HG03159 (cell line): ENCODE data around the gene FBXO31.
"Not testable (repeated sequence)": the region's sequence is repeated elsewhere in the genome, so short reads cannot be mapped to it uniquely, and the experiment has no call there.

Source experiments
- ATAC-seq: cut with Tn5 transposase; IDR thresholded peaks from one replicate; pipeline ENCODE4 v1.9.1; 2021; ENCODE audit warnings: mild to moderate bottlenecking, moderate library complexity; ENCODE audit not compliant: unreplicated experiment

FBXO31 gene

GRCh38 chr16:87365021-87365713, 18.4 kb downstream of the FBXO31 start:
- no peak for ATAC-seq

DNA sequence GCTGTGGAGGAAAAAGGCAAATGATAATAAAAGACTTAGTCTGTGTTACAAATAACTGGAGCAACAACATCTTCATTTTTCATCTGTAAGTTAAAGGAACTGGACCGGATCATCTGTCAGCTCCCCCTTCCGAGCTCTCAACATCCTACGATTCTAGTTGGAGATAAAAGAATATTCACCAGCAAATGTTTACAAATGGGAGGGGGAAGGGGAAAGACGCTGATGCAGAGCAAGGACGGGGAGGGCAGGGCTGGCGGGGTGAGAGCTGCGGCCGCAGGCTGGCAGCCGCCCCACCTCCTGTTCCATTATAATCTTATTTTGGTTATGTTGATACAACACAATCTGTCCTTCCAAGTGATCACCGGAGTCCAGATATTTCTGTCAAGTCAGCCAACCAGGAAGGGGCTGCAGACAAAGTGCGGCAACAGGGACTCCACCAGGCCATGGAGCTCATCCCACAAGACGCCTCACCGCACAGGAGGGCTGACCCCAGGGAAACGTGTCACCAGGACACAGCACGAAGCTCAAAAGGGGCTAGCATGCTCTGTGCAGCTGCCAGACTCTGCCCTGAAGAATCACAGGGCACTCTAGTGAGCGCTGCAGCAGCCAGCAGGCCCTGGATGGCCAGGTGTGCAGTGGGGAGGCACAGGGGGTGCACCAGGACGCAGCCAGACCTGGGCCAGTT, 19.7 kb downstream of the FBXO31 start:
- no peak for ATAC-seq

DNA sequence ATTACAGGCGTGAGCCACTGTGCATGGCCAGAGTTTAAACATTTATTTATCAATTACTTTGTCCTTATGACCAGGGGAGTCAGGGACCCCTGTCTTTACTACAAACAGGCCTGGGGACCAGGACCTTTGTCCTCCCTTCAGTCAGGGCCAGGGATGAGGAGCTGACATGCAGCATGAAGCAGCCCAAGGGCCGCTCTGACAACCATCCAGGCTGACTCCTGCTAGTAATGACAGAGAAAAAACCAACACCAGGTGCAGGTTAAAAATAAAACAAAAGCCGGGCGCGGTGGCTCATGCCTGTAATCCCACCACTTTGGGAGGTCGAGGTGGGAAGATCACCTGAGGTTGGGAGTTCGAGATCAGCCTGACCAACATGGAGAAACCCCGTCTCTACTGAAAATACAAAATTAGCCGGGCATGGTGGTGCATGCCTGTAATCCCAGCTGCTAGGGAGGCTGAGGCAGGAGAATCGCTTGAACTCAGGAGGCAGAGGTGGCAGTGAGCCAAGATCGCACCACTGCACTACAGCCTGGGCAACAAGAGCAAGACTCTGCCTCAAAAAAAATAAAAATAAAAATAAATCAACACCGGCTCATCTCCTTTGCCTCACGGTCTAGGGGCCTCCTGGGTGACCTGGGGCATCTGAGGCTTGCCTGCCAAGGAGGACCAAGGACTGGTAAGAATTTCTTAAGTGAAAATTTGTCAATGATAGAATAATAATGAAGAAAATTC, 20.6 kb downstream of the FBXO31 start:
- not testable (repeated sequence) for ATAC-seq

GRCh38 chr16:87361916-87362619, 21.5 kb downstream of the FBXO31 start:
- ATAC-seq = no peak

GRCh38 chr16:87360862-87361610, 22.5 kb downstream of the FBXO31 start:
- ATAC-seq = no peak

DNA sequence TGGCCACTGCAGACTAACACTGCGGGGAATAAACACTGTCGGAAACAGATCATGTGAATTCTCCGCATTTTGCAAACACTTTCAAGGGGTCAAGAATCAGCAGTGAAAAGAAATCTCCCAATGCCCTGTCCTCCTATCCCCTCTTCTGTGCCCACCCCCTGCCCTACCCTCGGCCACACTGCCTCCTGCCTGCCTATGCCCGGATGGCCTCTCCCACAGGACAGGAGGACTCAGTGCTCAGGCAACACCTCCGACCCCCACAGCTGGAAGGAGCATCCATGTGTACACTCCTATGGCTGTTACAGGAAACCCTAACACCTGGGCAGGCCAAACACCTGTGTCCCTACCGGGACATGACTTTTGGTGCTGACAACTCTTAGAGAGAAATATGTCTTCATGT, 24.5 kb downstream of the FBXO31 start:
- ATAC-seq = no peak

DNA sequence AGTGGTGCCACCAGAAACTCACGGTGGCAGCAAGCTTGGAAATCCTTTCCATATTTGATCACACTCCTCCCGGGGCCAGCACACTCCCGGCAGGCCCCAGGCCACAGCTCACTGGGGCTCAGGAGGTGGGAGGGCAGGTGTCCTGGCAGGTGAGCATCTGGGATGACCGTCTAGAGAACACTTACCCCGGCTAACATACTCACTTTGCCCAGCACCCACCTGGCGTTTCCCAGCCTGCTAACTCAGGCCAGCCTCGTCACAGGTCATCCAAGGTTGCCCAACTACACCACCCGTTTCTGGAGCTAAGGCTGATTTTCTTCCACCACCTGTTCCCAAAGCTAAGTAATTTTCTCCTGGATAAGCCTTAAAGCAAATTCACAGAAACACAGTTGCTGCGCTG, 24.9 kb downstream of the FBXO31 start:
- ATAC-seq = no peak

DNA sequence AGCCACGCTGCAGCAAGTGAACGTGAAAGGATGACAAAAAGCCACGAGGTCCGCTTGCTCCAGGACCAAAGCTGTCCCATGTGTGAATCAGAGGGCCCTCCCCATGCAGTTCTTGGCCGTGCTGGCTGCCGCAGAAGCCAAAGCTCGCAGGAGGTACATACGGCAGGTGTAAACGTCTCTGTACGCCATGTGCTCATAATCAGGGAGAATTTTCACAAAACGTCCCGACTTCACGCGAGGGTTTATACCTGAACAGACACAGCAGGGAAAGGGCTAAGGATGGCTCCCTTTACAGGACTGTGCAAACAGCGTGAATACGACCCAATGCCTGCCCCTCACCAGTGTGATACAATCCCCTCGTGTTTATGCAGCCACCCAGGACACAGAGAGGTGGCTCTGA, 25.3 kb downstream of the FBXO31 start:
- ATAC-seq = no peak

DNA sequence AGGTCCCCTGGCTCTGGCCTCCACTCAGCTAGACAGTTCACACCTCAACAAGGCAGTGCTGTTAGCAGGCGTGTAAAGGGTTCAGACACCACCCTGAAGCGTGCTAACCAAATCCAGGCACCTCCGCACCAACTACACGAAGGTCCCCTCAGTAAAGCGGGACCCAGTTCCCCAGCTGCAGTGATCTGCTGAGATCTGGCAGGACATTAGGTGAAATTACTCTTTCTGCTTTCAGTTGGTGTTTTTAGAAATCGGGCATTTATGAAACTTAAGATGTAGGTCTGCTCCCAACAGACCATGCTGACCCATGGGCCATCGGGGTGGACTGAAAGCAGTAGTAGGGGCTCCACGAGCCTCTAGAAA, 27.1 kb downstream of the FBXO31 start:
- no peak for ATAC-seq

DNA sequence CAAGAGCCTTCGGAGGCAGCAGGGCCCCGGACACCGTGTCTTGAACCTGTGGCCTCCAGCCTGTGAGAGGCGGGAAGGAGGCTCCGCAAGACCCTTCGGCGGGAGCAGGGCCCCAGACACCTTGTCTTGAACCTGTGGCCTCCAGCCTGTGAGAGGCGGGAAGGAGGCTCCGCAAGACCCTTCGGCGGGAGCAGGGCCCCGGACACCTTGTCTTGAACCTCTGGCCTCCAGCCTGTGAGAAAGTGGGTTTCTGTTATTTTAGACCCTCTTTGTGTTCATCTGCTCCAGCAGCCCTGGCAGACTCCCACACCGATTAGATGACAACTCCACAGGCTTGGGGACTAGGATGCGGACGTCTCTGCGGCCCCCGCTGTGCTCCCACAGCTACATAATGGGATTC, 30.0 kb downstream of the FBXO31 start:
- no peak for ATAC-seq

DNA sequence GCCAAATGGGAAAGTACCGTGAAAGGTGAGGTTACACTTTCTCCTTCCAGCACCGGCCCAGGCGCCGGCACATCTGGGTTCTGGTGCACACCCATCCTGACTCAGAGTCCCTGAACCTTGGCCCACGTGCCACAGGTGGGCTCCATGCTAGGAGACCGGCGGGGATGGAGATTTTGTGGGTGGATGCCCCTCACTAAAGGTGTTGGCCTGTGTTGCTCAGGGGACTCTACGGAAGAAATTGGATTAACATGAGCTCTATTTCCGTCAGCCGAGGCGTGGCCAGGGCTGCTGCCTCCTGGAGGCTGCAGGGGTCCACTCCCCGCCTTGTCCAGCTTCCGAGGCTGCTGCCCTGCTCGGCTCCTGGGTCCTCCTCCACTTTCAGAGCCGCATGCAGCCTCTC, 30.8 kb downstream of the FBXO31 start:
- no peak for ATAC-seq

GRCh38 chr16:87351320-87351698, 32.3 kb downstream of the FBXO31 start:
- no peak for ATAC-seq

DNA sequence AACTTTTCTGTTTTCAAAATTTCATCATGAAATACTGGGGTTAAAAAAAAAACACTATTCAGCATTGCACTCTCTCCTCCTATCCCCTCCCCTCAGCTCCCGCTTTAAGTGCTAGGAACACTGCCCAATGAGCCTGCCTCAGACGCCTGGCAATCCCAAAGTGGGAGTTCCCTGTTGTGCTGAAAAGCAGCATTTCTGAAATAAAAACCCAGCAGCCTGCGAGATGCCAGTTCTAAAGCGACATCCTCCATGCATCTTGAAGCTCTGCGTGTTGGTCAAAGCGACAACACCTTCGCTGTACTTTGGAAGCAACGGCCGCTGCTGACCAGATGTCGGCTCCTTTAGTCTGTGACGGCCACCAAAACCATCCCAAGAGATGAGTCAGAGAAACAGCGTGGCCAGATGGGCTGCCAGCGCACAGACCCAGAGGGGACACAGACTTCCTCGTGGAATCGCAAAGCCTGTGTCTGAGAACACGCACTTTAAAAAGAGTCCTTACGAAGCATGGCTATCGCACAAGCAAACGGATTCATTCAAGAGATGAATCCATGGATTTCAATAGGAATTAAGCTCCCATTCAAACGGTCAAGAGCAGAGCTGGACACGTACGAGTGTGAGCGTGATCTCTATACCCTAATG, 32.8 kb downstream of the FBXO31 start:
- no peak for ATAC-seq

GRCh38 chr16:87350031-87350430, 33.5 kb downstream of the FBXO31 start:
- no peak for ATAC-seq

DNA sequence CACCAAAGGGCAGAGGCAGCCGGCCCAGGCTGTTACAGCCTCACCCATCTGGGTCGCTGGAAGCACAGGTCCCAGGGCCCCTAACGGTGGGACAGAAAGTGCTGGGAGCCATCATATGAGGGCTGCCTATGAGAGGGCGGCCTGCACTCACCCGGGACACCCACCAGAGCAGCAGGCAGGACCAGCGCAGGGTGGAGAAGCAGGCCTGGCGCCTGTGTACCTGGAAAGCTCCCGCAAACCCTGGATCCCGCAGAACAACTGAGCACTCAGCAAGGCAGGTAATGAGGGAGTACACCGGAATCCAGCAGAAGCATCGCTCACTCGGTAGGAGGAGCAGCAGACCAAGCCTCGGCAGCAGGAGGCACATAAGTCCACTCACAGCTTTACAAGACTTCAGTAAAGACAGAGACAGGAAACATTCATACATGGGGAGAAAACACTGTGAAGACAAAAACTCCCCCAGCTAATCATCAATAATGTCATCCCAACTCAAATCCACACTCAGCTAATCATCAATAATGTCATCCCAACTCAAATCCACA, 34.9 kb downstream of the FBXO31 start:
- no peak for ATAC-seq

DNA sequence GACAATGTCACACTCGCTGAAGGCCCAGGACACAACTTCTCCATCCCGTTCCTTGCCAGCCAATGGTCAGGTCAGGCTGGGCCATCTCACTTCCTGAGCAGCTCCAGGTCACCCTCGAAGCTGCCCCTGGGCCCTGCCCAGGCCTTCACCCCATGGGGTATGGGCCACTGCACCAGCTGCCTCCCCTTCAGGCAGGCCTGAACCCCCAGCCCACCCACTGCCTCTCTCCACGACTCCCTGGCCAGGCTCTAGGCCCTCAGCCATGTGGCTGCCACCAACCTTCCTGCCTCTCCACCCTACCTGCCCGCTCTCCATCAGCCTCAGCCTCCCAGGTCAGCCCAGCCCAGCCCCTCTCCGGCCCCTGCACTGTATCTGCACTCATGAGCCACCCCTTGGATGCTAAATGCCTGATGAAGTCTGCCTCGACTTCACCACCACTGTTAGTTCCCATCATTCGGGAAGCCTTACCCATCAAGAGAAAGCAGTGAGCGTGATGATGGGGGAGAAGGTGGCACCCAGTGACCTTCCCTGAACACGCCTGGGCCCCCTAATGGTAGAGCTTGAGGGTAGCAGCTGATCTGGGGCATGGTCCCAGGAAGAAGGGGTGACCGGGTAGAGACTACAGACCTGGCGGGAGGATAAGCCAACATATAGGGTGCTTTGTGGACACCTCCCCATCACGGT, 35.5 kb downstream of the FBXO31 start:
- ATAC-seq = no peak

DNA sequence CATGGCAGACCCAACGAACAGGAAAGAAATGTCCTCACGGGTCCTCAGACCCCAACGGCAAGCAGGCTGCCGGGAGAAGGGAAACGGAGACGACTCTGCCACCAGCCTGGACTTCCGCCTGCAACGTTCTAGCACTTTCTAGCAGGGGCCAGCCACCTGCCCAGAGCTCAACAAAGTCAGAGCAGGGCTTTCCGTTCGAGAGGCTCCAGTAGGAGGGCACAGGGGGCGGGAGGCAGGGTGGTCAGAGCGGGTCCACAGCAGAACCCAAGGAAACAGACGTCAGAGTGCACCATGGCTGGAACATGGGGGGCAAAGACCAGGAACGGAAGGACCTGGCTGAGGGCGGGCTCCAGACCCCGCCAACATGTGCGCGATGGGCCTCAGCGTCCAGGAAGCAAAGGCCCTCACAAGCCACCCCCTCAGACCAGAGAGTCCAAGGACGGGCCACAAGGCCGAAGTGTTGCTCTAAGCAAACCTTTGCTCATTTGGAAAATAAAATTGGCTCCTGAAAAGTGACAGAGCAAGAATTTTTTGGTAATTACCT, 37.0 kb downstream of the FBXO31 start:
- ATAC-seq = no peak

DNA sequence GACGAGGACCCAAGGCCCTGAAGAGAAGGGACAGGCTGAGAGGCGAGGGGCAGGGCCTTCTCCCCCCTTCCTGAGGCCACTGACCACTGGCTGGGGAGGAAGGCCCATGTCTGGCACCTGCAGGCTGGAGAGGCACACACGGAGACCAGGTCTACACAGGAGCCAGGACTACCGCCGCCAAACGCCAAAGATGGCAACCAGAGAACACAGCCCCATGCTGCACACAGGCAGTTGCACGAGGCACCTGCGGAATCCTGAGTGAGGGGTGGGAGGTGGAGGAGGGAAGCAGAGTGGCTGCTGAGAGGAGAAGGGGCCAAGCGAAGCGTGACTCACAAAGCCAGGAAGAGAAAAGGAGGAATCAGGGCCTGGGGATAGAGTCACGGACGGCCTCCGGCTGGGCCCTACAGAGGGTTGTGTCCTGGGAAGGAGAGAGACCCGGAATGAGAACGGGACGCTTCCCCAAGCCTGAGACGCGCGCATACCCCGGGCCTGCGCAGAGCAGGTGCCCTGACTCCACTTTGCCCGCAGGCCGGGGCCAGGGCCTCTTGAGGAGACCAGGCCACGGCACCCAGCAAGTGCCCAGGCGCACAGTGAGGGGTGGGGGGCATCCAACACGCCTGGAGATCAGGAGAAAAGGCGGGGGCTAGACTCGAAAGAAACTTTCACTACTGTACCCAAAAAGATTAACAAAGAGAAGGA, 37.7 kb downstream of the FBXO31 start:
- ATAC-seq = no peak
